ENCODE measurements around the gene ERCC4. TPM values are rescaled to one million over a fixed set of nuclear protein-coding genes. Genes with fewer than 3 reads are reported as not detected.

Gene ERCC4
- polyA plus RNA-seq, 4 donors: 13.8 to 17.9 (median 15.4) TPM

DNA sequence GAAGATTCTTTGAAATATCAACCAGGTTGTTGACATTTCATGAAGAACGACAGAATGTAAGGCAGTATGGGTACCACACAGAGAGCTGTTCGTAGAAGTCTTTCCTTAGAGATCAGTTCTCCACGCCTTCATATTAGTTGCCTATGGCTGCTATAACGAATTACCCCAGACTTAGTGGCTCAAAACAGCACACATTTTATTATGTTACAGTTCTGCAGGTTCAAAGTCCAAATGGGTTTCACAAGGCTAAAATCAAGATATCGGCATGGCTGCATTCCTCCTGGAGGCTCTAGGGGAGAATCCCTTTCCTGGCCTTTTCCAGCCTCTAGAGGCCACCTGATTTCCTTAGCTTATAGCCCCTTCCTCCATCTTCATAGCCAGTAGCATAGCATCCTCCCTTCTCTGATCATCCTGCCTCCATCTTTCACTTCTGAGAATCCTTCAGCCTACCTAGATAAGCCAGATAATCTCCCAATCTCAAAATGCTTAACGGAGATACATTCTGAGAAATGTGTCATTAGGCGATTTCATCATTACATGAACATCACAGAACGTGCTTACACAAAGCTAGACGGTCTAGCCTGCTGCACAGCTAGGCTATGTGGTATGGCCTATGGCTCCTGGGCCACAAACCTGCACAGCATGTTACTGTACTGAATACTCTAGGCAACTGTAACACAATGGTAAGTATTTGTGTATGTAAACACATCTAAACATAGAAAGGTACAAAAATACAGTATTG lies 26.0 kb downstream of the ERCC4 start:
- no peak for DNase-seq (ENCODE audit: low read depth in 4 of 4, low spot score in 2 of 4)

DNA sequence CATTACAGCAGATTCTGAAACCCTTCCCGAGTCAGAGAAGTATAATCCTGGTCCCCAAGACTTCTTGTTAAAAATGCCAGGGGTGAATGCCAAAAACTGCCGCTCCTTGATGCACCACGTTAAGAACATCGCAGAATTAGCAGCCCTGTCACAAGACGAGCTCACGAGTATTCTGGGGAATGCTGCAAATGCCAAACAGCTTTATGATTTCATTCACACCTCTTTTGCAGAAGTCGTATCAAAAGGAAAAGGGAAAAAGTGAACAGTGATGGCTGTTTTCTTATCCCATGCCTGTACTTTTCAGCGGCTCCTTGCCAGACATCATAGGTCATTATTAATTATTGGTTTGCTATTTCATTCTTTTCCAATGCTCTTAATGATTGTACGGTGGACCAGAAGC lies 28.1 kb downstream of the ERCC4 start:
- no peak for DNase-seq (ENCODE audit: low read depth in 4 of 4, low spot score in 2 of 4)

DNA sequence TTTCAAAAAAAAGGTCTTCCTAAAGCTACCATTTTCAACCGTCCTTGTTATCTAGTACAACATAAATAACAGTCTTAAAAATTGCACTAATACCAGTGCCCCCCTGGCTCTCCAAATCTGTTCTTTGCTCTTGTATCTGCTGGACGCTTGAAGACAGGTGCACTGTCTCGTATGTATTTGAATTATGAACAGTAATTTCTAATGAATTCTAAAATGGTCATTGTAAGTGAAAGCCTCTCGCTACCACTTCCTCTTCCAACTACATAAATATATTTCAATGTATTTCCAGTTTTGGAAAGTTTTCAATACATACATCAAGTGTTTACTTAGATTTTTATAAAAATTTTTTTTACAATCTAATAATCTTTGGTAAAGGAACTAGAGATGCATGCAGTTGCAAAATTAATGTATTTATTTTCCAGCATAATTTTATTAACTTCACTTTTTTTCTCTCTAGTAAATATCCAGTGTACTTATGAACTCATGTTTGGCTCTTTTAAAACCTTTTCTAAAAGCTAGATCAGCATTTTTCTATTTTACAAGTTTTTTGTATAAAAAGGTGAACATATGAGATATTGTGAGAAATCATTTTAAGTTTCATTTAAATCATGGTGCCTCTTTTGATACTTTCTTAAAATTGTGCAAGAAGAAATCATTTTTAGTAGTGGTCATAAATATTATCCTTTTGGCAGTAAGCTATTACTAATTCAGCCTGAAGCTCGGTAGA lies 31.0 kb downstream of the ERCC4 start:
- DNase-seq (ENCODE audit: low read depth in 4 of 4, low spot score in 2 of 4): no peak

DNA sequence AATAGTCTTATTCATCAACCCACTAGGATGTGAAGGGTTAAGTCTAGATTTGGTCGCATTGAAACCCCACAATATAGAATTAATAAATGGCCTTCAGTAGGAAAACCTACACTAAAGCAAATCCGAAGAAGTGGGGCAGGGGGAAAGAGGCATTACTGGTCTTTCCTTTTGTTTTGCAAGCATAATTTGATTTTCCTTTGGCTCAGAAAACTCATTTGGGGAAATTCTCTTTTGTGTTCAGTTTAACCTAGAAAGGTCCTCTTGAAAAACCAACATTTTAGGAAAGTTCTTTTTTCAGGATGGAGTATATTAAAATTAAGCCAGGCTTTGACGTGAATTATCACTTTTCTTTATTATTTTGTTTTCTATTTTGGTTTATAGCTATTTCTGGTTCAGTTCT lies 31.7 kb downstream of the ERCC4 start:
- no peak for DNase-seq (ENCODE audit: low read depth in 4 of 4, low spot score in 2 of 4)

GRCh38 chr16:13953501-13953900 lies 33.5 kb downstream of the ERCC4 start:
- no peak for DNase-seq (ENCODE audit: low read depth in 4 of 4, low spot score in 2 of 4)

DNA sequence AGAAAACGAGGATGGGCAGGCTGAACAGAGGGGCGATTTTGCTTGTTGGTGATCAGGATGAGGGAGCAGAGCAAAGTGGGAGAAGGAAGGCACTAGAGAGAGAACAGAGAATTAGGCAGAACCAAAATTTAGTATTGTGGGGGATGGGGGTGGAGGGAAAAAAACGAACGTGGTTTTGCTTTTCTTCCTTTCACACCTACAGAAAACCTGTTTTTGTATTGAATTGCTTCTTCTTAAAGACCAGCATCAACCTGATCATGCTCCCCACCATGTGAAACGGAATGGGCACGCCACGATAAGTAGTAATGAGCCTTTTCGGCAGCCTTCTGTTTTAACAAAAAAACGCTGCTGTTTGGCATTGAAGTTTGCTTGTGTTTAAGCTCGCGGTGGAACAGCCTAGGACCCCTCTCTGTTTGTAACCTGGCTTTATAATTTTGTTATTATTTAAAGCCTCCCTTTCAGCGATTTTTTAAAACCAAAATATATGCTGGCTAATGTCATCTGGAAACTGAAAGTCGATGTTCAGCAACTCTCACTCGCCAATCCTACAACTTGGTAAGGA lies 36.8 kb downstream of the ERCC4 start:
- DNase-seq (ENCODE audit: low read depth in 4 of 4, low spot score in 2 of 4): no peak

GRCh38 chr16:13957197-13958078 lies 37.5 kb downstream of the ERCC4 start:
- peak in 2 of 4 donors; percentile 57 to 61 for DNase-seq (ENCODE audit: low read depth in 4 of 4, low spot score in 2 of 4)

DNA sequence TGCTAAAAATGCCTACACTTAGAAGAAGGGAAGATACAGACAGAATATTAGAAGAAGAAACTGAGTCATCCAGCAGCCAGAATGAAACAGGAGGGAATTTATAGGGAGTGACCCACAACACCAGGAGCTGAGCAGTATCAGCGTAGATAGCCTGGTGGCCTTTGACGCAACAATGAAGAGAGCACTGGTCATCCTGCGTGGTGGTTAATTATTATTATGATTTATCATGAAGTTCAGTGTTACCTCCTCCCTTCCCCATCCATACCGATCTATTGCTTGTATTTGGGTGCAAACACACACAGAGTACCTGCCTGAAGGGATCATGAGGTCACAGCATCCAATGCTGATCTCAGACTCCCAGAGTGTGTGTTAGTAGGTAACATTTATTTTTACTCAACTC lies 38.5 kb downstream of the ERCC4 start:
- no peak for DNase-seq (ENCODE audit: low read depth in 4 of 4, low spot score in 2 of 4)

DNA sequence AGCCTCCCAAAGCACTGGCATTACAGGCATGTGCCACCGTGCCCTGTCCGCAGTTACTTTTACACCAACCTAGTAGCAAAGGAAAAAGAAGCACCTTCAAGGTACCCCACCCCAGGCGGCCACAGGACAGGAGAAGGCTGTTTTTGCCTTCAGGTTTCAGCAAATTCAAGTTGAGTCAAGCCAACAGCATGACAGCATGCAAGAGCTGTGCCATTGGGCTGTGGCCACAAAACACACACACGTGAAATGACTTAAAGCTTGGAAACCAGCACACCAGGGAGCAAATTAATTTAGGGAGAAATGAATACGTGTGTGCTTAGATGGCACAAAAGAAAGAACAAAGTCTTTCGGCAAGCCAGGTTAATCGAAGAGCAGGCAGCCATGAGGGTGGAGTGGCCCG lies 39.7 kb downstream of the ERCC4 start:
- no peak for DNase-seq (ENCODE audit: low read depth in 4 of 4, low spot score in 2 of 4)

DNA sequence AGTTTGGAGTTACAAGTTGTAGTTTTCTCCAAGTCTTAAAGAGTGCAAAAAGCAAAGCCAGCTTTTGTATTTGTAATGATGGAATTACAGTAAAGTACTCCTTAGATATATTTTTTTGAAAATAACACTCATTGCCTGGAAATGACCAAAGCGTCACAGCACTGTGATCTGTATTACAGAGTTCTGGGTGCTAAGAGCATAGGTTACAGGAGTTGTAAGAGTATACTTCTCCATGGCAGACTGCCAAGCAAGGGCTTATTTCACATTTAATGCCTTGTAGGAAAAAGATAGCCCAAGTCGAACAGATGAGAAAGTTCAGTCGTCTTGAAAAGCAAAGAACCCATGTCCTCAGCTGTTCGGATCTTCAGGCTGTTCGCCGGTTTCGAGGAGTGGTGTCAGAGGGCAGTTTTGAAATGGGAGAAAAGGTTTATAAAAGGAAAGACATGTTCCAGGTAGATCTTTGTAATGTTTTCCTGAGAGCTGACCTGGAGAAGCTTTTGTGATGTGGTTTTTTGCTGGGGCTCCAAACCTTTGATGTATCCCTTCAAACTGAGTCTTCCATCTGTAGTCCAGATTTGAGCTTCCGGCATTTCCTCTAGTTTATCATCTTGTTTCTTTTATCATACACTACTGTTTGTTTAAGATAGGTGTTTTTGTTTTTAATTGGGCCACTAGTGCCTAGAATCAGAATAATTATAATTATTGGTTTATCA lies 41.3 kb downstream of the ERCC4 start:
- DNase-seq (ENCODE audit: low read depth in 4 of 4, low spot score in 2 of 4): peak in 1 of 4 donors; percentile 48

- DNase-seq (ENCODE audit: low read depth in 4 of 4, low spot score in 2 of 4): no peak
These were observed 42.3 kb downstream of the ERCC4 start for GRCh38 chr16:13962232-13962631.

- no peak for DNase-seq (ENCODE audit: low read depth in 4 of 4, low spot score in 2 of 4)
These were observed 48.9 kb downstream of the ERCC4 start for GRCh38 chr16:13968835-13969234.

- no peak for DNase-seq (ENCODE audit: low read depth in 4 of 4, low spot score in 2 of 4)
These were observed 49.8 kb downstream of the ERCC4 start for GRCh38 chr16:13969711-13970110.

DNA sequence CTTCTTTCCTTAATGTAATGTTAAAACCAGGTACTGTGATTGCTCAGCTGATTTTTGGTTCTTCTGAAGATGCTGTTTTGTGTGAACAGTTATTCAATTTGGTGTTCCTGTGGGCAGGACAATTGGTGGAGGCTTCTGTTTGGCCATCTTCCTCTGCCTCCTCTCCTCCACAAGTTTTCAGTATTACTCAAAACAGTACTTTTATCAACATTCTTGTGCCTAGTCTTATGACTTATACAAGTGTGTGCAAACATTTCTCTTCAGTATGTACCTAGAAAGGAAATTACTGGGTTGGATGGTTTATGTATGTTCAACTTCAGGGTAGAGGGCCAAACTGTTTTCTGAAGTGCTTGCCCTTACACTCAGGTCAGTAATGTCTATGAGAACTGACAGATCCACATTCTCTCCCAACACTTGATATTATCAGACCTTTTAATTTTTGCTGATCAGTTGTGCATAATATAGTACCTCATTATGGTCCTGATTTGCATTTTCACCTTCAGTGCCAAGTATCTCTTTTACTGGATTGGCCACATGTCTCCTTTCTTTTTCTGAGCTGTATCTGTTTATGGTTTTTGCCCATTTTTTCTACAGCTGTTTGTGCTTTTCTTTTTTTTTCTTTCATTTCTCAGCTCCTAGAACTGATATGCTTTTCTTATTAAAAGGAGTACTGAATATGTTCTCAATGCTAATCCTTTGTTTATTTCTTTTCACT lies 50.9 kb downstream of the ERCC4 start:
- DNase-seq (ENCODE audit: low read depth in 4 of 4, low spot score in 2 of 4): no peak

DNA sequence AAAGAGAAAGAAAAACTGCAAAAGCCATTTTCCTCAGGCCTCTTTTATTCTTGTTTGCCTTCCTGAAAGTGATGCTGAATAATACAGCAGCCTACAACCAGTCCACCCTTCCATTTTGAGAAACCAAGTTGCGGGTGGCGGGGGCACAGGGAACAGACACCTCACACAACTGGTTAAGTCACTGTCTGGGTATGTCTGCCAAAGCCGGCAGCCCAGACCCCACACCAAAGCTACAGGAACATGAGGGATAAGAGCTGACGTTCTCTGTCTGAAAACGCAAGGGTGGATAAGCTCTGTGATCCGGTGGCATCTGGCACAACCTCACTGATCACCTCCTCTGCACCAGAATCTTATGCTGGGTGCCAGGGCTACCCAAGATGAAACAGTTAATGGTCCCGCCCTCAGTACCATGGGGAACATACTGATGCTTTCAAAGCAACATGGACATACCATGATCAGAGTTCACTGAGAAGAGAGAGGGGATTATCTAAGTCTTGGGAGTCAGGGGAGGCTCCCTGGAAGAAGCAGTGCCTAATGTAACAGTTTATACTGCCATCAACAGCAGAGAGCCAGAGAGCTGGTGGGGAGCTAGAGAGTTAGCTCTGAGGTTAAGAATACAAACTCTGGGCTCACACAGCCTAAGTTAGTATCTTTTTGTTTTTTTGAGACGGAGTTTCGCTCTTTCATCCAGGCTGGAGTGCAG lies 53.5 kb downstream of the ERCC4 start:
- DNase-seq (ENCODE audit: low read depth in 4 of 4, low spot score in 2 of 4): no peak

DNA sequence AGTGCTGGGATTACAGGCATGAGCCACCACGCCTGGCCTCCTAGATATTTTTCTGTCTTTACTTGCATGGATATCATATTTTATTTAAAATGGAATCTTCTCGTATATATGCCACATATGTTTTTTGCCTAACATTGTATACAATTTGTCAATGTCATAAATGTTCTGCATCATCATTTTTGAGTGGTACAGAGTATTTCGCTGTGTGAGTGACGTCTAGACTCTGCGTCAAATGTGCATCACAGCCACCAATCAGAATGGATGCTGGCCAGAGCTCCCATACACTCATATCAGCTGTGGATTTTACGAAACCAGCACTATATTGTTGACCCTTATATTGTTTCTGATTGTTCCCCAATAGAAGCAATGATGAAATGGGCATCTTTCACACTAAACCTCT lies 57.2 kb downstream of the ERCC4 start:
- DNase-seq (ENCODE audit: low read depth in 4 of 4, low spot score in 2 of 4): no peak

DNA sequence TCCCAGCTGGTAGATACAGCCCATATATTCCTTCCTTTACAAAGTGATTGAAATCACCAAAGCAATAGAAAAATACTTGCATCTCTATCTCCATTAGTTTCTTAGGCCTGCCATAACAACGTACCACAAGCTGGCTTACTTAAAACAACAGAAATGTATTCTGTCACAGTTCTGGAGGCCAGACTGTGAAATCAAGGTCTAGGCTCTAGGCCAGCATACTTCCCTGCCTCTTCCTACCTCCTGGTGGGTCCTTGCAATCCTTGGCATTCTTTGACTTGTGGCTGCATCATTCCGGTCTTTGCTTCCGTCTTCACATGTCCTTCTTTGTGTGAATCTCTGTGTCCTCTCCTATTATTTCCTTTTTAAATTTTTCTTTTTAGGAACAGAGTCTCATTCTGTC lies 62.5 kb downstream of the ERCC4 start:
- no peak for DNase-seq (ENCODE audit: low read depth in 4 of 4, low spot score in 2 of 4)

DNA sequence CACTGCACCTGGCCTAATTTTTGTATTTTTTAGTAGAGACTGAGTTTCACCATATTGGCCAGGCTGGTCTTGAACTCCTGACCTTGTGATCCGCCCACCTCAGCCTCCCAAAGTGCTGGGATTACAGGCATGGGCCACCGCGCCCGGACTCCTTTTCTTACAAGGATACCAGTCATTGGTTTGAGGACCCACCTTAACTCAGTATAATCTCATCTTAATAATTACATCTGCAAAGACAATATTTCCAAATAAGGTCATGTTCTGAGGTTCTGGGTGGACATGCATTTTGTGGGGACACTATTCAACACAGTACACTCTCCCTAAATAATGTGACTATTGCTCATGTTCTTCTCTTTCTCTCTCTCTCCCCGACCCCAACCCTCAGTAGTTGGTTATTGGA lies 63.7 kb downstream of the ERCC4 start:
- no peak for DNase-seq (ENCODE audit: low read depth in 4 of 4, low spot score in 2 of 4)

DNA sequence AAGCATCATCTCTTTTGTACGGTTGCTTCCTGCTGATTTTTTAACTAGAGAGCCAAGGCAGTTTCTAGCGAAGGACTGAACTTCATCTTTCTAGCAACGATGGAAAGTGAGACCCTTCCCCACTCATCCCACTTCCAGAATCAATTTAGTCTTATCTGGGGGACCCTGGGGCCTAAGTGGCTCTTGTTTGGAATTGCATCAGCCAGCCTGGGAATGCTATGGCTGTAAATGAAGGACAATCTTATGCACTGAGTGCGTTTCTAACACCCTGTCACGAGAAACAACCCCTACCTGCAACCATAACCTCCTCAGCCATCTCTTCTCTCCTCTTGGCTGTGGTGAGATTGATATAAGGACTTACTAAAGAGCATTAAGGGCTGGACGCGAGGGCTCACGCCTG lies 64.8 kb downstream of the ERCC4 start:
- DNase-seq (ENCODE audit: low read depth in 4 of 4, low spot score in 2 of 4): no peak
